PFSK-1 (cell line): ENCODE measurements around the gene SCN8A.

Experiments
- POLR2AphosphoS5 ChIP-seq: IDR thresholded peaks from 2 replicates; pipeline ENCODE4 v1.6.1; 2012; ENCODE audit warnings: low read depth, mild to moderate bottlenecking, control low read depth, low read length, moderate library complexity
- SIN3A ChIP-seq: IDR thresholded peaks from 2 replicates; pipeline ENCODE4 v1.6.1; 2012; ENCODE audit warnings: mild to moderate bottlenecking, low read length, moderate library complexity, borderline replicate concordance; ENCODE audit not compliant: insufficient read depth

DNA sequence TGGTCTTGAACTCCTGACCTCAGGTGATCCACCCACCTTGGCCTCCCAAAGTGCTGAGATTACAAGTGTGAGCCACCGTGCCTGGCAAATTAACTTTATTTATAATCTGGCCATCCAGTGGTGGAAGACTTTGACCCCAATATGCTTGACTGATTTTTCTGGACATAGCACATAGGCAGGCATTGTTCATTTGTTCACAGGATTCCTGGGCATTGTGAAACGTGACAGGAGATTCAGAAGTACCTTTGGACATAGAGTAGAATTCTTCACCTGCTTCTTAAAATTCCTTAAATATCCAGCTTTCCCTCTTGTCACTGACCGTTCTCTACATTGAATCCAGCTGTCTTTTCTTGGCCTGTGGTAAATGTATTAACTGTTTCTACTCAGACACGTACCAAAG lies 103.1 kb downstream of the SCN8A start:
- TF ChIP-seq POLR2AphosphoS5: no peak
- no peak for TF ChIP-seq SIN3A
